BLaER1 treated with 17β-estradiol and CSF1 and Interleukin-3, amounts not matched to agents 10 nM and 100 nM (cell line): ENCODE measurements around the gene ITPR1.

Experiments used
- H3K27ac ChIP-seq, 11 experiments: shearing (Covaris generic); formaldehyde crosslinking; 2 replicates each; pipeline ENCODE4 v1.8.1; 2022
- H3K27me3 ChIP-seq, 11 experiments: shearing (Covaris generic); formaldehyde crosslinking; 2 replicates each; pipeline ENCODE4 v1.8.1; 2022
- H3K36me3 ChIP-seq, 11 experiments: shearing (Covaris generic); formaldehyde crosslinking; 2 replicates each; pipeline ENCODE4 v1.8.1; 2022
- H3K4me1 ChIP-seq, 10 experiments: shearing (Covaris generic); formaldehyde crosslinking; 2 replicates each; pipeline ENCODE4 v1.8.1; 2022
- H3K4me2 ChIP-seq, 11 experiments: shearing (Covaris generic); formaldehyde crosslinking; 2 replicates each; pipeline ENCODE4 v1.8.1; 2022
- H3K4me3 ChIP-seq, 10 experiments: shearing (Covaris generic); formaldehyde crosslinking; 2 replicates each; pipeline ENCODE4 v1.8.1; 2022
- H3K9ac ChIP-seq, 11 experiments: shearing (Covaris generic); formaldehyde crosslinking; 2 replicates each; pipeline ENCODE4 v1.8.1; 2022
- H3K9me3 ChIP-seq, 11 experiments: shearing (Covaris generic); formaldehyde crosslinking; replicated peaks in 1 of 11; 2 replicates each; pipeline ENCODE4 v1.8.1; 2022
- H4K20me1 ChIP-seq, 11 experiments: shearing (Covaris generic); formaldehyde crosslinking; 2 replicates each; pipeline ENCODE4 v1.8.1; 2022
- Cebpa-rat ChIP-seq, 11 experiments: shearing (Covaris generic); IDR thresholded peaks; 2 replicates each; pipeline ENCODE4 v1.8.1; 2022

The ITPR1 gene

DNA sequence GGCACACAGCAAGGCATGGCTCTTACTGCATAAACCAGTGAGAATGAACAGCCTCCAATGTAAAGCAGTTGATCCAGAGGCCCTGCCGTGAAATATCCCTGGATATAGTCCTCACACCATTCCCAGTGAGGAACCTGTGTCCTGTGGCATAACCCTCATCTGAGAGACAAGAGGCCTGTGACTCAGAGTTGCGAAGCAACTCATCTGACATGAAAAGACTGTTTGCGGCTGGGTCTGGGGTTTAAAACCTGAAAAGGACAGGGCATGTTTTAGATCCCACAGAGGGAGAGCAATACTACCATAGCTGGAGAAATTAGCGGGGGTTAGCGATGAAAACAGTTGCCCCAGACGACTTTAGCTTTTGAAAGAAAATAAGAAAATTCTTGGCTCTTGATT lies 320.8 kb downstream of the ITPR1 start:
- H3K9me3 ChIP-seq: peaks cover 11 to 23% (median 19%) of the 10 kb centered on the region in 11 experiments
- peaks cover 23 to 95% (median 45%) of the 10 kb centered on the region in 11 experiments; a peak in 21 of 22 replicates for H3K36me3 ChIP-seq
- TF ChIP-seq Cebpa-rat (IDR thresholded peaks at IDR 0.05): no peak
- H3K27ac ChIP-seq: no peak overlapping the region
- peaks cover 0 to 9% (median 6%) of the 10 kb centered on the region in 11 experiments; a peak in 13 of 22 replicates for H3K27me3 ChIP-seq
- H3K4me1 ChIP-seq: peaks cover 0 to 13% (median 0%) of the 10 kb centered on the region in 10 experiments; a peak in 4 of 20 replicates
- H3K9ac ChIP-seq: 0 out of 22 replicates have a peak overlapping the region, but pooled peaks of 1 of the 11 experiments have one; percentile 2
- H3K4me2 ChIP-seq: peak overlapping the region in 2 of 11 experiments; percentile 1 to 30; a peak in 3 of 22 replicates
- no peak overlapping the region for H3K4me3 ChIP-seq
- peaks cover 0 to 2% (median 0%) of the 10 kb centered on the region in 11 experiments; a peak in 2 of 22 replicates for H4K20me1 ChIP-seq

- Histone ChIP-seq H3K27ac (no peak overlapping the region), H3K36me3 (peaks cover 23 to 97% (median 50%) of the 10 kb centered on the region in 11 experiments; a peak in 21 of 22 replicates), H3K4me3 (no peak overlapping the region), H4K20me1 (peaks cover 0 to 7% (median 0%) of the 10 kb centered on the region in 11 experiments; a peak in 3 of 22 replicates), H3K9me3 (peaks cover 11 to 23% (median 19%) of the 10 kb centered on the region in 11 experiments), H3K27me3 (peaks cover 0 to 14% (median 11%) of the 10 kb centered on the region in 11 experiments; a peak in 17 of 22 replicates), H3K9ac (0 out of 22 replicates have a peak overlapping the region, but pooled peaks of 1 of the 11 experiments have one; percentile 2), H3K4me2 (peak overlapping the region in 2 of 11 experiments; percentile 1 to 30; a peak in 4 of 22 replicates), H3K4me1 (peaks cover 0 to 13% (median 0%) of the 10 kb centered on the region in 10 experiments; a peak in 5 of 20 replicates)
- no peak for TF ChIP-seq Cebpa-rat (IDR thresholded peaks at IDR 0.05)
Measured at GRCh38 chr3:4814305-4814903, 321.3 kb downstream of the ITPR1 start.

GRCh38 chr3:4814904-4815574 lies 321.9 kb downstream of the ITPR1 start:
- Histone ChIP-seq H3K4me2 (no peak overlapping the region), H3K27me3 (peaks cover 3 to 21% (median 17%) of the 10 kb centered on the region in 11 experiments; a peak in 20 of 22 replicates), H3K4me1 (peaks cover 2 to 17% (median 6%) of the 10 kb centered on the region in 10 experiments; a peak in 17 of 20 replicates), H3K36me3 (peaks cover 23 to 98% (median 52%) of the 10 kb centered on the region in 11 experiments; a peak in 21 of 22 replicates), H3K9ac (no peak overlapping the region), H3K27ac (no peak overlapping the region), H3K9me3 (peaks cover 11 to 23% (median 19%) of the 10 kb centered on the region in 11 experiments), H3K4me3 (no peak overlapping the region), H4K20me1 (peaks cover 0 to 13% (median 0%) of the 10 kb centered on the region in 11 experiments; a peak in 5 of 22 replicates)
- no peak for TF ChIP-seq Cebpa-rat (IDR thresholded peaks at IDR 0.05)

DNA sequence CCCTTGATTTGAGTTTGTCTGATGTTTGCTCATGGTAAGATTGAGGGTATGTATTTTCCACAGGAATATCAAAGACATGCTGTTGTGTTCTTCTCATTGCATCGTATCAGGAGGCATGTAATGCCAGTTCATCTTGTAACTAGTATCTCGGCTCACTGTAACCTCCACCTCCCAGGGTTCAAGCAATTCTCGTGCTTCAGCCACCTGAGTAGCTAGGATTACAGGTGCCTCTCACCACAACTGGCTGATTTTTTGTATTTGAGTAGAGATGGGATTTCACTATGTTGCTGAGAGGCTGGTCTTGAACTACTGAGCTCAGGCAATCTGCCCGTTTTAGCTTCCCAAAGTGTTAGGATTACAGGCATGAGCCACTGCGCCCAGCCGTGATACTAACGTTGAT lies 323.2 kb downstream of the ITPR1 start:
- peaks cover 23 to 96% (median 52%) of the 10 kb centered on the region in 11 experiments; a peak in 21 of 22 replicates for H3K36me3 ChIP-seq
- H3K9ac ChIP-seq: no peak overlapping the region
- no peak overlapping the region for H3K27ac ChIP-seq
- peaks cover 11 to 23% (median 19%) of the 10 kb centered on the region in 11 experiments for H3K9me3 ChIP-seq
- H3K27me3 ChIP-seq: peaks cover 15 to 29% (median 25%) of the 10 kb centered on the region in 11 experiments
- peaks cover 0 to 26% (median 6%) of the 10 kb centered on the region in 11 experiments; a peak in 13 of 22 replicates for H4K20me1 ChIP-seq
- TF ChIP-seq Cebpa-rat (IDR thresholded peaks at IDR 0.05): no peak
- H3K4me1 ChIP-seq: peaks cover 5 to 28% (median 19%) of the 10 kb centered on the region in 10 experiments; a peak in 17 of 20 replicates
- no peak overlapping the region for H3K4me2 ChIP-seq
- H3K4me3 ChIP-seq: no peak overlapping the region

DNA sequence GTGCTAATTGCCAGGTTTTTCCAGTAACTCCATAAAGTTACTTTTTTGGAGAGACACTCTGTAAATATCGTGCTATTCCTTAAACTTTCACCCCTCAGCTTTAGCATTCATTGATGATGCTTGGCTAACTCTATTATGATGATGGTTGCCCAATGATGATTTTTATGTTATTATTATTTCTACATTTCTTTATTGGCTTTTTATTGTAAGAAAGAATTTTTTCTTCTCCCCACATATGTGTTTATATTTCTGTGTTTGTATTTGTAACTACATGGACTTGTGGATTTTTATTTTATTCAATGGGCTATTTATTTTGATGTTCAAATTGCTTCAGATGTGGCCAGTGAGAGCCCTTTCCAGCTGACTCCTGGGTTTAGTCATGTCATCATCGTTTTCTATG lies 323.6 kb downstream of the ITPR1 start:
- TF ChIP-seq Cebpa-rat (IDR thresholded peaks at IDR 0.05): no peak
- Histone ChIP-seq H3K4me2 (no peak overlapping the region), H3K27ac (no peak overlapping the region)

GRCh38 chr3:4817128-4817527 lies 324.0 kb downstream of the ITPR1 start:
- Histone ChIP-seq H3K9ac (no peak overlapping the region), H4K20me1 (peaks cover 0 to 33% (median 14%) of the 10 kb centered on the region in 11 experiments; a peak in 13 of 22 replicates), H3K4me2 (no peak overlapping the region), H3K4me1 (peaks cover 5 to 28% (median 22%) of the 10 kb centered on the region in 10 experiments; a peak in 17 of 20 replicates), H3K27ac (no peak overlapping the region), H3K9me3 (peaks cover 11 to 23% (median 19%) of the 10 kb centered on the region in 11 experiments), H3K4me3 (no peak overlapping the region), H3K27me3 (peaks cover 15 to 37% (median 33%) of the 10 kb centered on the region in 11 experiments), H3K36me3 (peaks cover 23 to 96% (median 51%) of the 10 kb centered on the region in 11 experiments; a peak in 21 of 22 replicates)
- no peak for TF ChIP-seq Cebpa-rat (IDR thresholded peaks at IDR 0.05)

More for the DNA sequence above, 323.6 kb downstream of the ITPR1 start:
- Histone ChIP-seq H3K36me3 (peaks cover 23 to 96% (median 52%) of the 10 kb centered on the region in 11 experiments; a peak in 21 of 22 replicates), H3K9ac (no peak overlapping the region), H3K9me3 (peaks cover 11 to 23% (median 19%) of the 10 kb centered on the region in 11 experiments), H3K27me3 (peaks cover 15 to 33% (median 29%) of the 10 kb centered on the region in 11 experiments), H3K4me1 (peaks cover 5 to 28% (median 22%) of the 10 kb centered on the region in 10 experiments; a peak in 17 of 20 replicates), H3K4me3 (no peak overlapping the region), H4K20me1 (peaks cover 0 to 30% (median 10%) of the 10 kb centered on the region in 11 experiments; a peak in 13 of 22 replicates)

DNA sequence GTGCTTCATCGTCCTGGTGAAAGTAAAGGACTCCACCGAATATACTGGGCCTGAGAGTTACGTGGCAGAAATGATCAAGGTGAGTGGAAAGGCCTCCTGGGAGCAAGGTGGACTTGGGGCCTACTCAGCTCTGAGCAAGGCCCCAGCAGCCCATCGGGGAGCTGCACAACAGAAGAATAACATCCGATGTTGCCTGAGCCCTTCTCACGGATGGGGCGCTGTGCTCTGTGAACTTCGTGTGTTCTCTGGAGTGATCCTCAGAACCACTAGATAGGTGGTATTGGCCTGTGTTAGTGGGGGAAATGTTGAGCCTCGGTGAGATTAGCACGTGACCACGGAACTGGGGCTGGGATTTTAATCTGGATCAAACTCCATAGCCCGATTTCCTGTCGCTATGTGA lies 325.0 kb downstream of the ITPR1 start:
- TF ChIP-seq Cebpa-rat (IDR thresholded peaks at IDR 0.05): no peak
- Histone ChIP-seq H3K36me3 (peaks cover 23 to 98% (median 51%) of the 10 kb centered on the region in 11 experiments; a peak in 21 of 22 replicates), H3K9ac (no peak overlapping the region), H3K9me3 (peaks cover 11 to 23% (median 19%) of the 10 kb centered on the region in 11 experiments), H3K4me3 (no peak overlapping the region), H3K27me3 (peaks cover 15 to 46% (median 39%) of the 10 kb centered on the region in 11 experiments), H3K4me2 (no peak overlapping the region), H4K20me1 (peaks cover 0 to 44% (median 16%) of the 10 kb centered on the region in 11 experiments; a peak in 13 of 22 replicates), H3K27ac (no peak overlapping the region), H3K4me1 (peaks cover 5 to 28% (median 22%) of the 10 kb centered on the region in 10 experiments; a peak in 17 of 20 replicates)

GRCh38 chr3:4818986-4819693 lies 326.0 kb downstream of the ITPR1 start:
- H3K9me3 ChIP-seq: peaks cover 11 to 24% (median 19%) of the 10 kb centered on the region in 11 experiments
- no peak overlapping the region for H3K27ac ChIP-seq
- H4K20me1 ChIP-seq: peaks cover 0 to 44% (median 16%) of the 10 kb centered on the region in 11 experiments; a peak in 13 of 22 replicates
- no peak for TF ChIP-seq Cebpa-rat (IDR thresholded peaks at IDR 0.05)
- no peak overlapping the region for H3K9ac ChIP-seq
- H3K4me1 ChIP-seq: peaks cover 5 to 26% (median 22%) of the 10 kb centered on the region in 10 experiments; a peak in 18 of 20 replicates
- H3K27me3 ChIP-seq: peaks cover 18 to 55% (median 42%) of the 10 kb centered on the region in 11 experiments
- no peak overlapping the region for H3K4me3 ChIP-seq
- peak overlapping the region in 6 of 11 experiments; percentile 41 to 76 (median 72); a peak in 11 of 22 replicates for H3K4me2 ChIP-seq
- peaks cover 23 to 92% (median 46%) of the 10 kb centered on the region in 11 experiments; a peak in 21 of 22 replicates for H3K36me3 ChIP-seq
